CD4-positive, alpha-beta T cell treated with Interleukin-4 for 4 hours (primary cell): ENCODE results near the gene ARHGAP8.
"Not testable (repeated sequence)": the region's sequence is repeated elsewhere in the genome, so short reads cannot be mapped to it uniquely, and the experiment has no call there.

ENCODE experiments used
- DNase-seq: peaks from one replicate; pipeline ENCODE4 v3.0.0-alpha.2; 2020

The ARHGAP8 gene

GRCh38 chr22:44891791-44892190, 139.4 kb downstream of the ARHGAP8 start:
- DNase-seq, result no peak

DNA sequence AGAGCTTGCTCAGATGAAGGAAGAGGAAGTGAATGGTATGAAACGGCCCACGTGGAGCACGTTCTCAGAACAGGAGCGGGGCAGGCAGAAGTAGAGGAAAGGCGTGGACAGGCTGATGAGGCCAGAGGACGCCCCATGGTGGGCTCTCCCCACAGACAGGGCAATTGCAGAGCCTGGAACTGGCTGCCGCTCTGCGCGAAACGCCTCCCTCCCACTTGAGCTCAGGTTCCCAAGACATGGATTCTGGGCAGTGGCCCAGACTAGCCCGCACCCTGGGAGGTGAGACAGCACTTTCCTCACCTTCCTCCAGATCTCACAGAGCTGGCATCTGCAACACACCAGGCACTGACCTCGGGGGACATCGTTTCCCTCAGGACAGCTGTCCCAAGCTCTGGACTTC, 139.9 kb downstream of the ARHGAP8 start:
- DNase-seq, result no peak

- no peak for DNase-seq
These were observed 140.7 kb downstream of the ARHGAP8 start for GRCh38 chr22:44892803-44893730.

- no peak for DNase-seq
These were observed 141.3 kb downstream of the ARHGAP8 start for GRCh38 chr22:44893731-44894080.

- no peak for DNase-seq
These were observed 141.9 kb downstream of the ARHGAP8 start for GRCh38 chr22:44894321-44894720.

DNA sequence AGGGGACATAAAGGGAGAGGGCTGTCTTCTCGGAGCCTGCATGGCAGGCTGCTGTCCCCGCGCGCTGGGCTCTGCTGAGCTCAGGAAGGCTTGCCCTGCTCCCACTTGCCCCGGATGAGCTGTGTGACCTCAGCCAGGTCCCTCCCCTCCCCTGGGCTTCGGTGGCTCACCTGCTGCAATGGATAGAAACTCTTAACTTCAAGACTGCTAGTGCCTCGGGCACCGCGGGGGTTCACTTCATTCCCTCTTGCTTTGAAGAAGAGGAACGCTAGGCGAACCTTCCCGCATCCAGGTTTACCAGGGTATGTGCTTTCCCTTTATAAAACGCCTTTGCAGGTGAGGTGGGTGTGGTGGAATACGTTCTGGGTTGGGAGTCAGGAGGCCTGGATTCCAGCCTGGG, 142.4 kb downstream of the ARHGAP8 start:
- DNase-seq, result no peak

GRCh38 chr22:44895296-44896055, 143.1 kb downstream of the ARHGAP8 start:
- DNase-seq, result no peak

- DNase-seq, result no peak
These were observed 145.9 kb downstream of the ARHGAP8 start for GRCh38 chr22:44898236-44898635.

- DNase-seq, result no peak
These were observed 148.9 kb downstream of the ARHGAP8 start for GRCh38 chr22:44901301-44901700.

GRCh38 chr22:44903164-44903563, 150.8 kb downstream of the ARHGAP8 start:
- DNase-seq, result not testable (repeated sequence)

DNA sequence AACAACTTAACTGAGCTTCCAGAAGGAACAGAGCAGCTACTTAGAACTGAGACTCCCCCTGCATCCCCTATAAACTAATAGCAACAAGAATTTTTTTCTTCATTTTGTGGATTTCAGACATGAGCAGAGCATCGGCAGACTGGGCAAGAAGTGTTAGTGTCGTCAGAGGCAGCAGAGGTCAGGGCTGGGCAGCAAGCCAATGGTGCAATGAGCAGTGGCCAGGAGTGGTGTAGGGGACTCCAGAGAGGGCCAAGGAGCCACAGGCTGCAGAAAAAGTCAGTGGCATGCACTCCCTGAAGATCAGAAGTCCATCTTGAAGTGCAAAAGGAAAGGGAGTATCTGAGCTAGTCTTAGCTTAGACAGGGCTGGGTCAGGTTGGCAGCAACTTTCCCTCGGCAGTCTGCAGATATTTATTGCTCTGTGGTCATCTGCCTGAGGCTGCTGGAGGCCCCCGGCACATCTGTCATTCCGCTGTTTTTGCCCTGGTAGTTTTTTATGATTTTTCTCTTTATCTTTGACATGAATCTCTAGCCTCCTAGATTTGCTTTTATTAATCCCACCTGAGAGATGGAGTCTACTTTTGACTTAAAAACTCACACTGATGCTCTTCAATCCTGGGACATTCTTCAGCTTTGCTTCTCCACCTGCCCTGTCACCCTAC, 152.2 kb downstream of the ARHGAP8 start:
- DNase-seq, result not testable (repeated sequence)

- DNase-seq, result no peak
These were observed 154.0 kb downstream of the ARHGAP8 start for GRCh38 chr22:44906248-44906936.

DNA sequence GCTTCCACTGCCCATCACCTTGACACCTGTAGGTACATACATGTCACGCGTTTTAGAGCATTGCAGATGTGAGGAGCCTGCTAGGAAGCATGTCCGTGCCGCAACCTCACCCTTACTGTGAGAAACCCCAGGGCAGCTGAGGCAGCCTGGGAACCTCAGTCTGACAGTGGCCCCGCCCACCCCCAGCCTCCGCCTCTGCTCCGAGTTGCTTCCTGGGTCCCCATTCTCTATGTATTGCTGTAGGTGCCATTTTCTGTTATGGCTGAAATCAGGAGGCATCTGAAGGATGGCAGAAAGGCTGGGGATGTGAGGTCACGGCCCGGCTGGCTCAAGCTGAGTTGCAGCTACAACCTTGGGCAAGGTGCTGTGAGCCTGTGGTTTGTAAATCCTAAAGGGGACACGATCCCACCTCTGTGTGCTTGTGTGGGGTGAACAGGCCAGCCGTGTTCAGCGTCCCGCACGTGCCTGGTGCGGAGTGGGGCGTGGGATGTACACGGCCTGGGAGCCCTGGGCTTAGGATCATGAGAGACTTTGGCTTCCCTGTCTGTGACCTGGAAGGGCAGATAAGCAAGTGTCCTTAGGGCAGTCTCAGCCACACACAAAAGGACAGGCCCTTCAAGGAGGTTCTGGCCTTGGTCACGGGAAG, 154.7 kb downstream of the ARHGAP8 start:
- no peak for DNase-seq

- no peak for DNase-seq
These were observed 155.7 kb downstream of the ARHGAP8 start for GRCh38 chr22:44907765-44908737.

- DNase-seq, result no peak
These were observed 156.9 kb downstream of the ARHGAP8 start for GRCh38 chr22:44909241-44909640.
